ENCODE data around the gene CAPZA1. TPM values are rescaled to one million over a fixed set of nuclear protein-coding genes. Genes with fewer than 3 reads are reported as not detected.
"Not testable (repeated sequence)": the region's sequence is repeated elsewhere in the genome, so short reads cannot be mapped to it uniquely, and the experiment has no call there.

The CAPZA1 gene
- 146 TPM for polyA plus RNA-seq (2013, experiment 1 of 2; ENCODE audit: insufficient read length)
- polyA plus RNA-seq (2013, experiment 2 of 2; ENCODE audit: insufficient read length): 140 TPM

DNA sequence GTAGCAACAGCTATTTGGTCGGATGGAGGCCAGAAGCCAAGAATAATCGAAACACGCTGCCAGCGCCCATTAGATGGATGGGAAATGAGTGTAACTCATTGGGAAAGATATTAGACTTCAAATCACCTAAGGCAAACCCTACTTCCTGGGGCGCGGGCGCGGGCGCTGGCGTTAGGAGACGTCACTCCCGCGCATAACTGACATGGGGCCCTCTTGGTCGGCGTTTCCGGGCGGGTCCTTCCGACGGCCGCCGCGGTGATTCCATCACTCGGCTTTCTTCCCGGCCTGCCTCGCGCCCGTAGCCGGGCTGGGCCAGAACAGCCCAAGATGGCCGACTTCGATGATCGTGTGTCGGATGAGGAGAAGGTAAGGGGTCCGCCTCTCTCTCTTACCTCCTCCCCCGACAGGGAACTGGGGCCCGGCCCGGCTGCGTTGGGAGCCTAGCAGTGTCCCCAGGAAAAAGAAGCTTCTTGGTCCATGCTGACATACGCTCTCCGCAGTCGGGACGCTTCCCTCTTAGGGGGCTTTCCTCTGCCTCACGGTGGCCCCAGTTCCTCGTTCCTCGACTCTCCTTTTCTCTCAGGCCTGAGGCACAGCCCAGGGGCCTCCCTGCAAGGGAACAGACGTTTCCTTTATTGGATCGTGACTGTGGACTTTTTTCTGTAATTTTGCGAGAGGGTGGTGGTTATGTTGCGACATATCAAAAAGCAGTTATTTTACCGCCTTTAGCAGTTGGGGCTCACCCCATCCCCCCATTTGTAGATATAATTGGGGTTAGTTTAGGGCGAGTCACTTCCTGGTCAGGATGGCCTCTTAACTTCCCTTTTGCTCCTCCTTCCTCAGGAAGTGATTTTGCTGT is at the start of gene CAPZA1:
CAPZA1 (plus strand) TSS at position 315 of the 859 bp plus-strand sequence; CDS start at position 328, 13 bp downstream.
- peak; percentile 92 for DNase-seq

DNA sequence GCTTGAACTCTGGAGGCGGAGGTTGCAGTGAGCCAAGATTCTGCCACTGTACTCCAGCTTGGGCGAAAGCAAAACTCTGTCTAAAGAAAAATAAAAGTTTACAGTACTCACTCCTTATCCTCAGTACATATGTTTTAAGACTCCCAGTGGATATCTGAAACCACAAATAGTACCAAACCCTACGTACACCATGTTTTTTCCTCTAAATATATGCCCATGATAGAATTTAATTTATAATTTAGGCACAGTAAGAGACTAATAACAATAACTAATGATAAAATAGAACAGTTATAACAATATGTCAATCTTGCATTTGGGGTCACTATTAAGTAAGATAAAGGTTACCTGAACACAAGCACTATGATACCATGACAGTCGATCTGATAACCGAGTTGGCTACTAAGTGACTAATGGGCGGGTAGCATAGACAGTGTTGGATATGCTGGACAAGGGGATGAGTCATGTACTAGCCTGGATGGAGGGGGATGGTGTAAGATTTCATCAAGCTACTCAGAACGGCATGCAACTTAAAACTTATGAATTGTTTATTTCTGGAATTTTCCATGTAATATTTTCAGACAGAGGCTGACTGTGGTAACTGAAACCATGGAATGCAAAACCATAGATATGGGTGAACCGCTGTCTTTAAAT is 44.4 kb upstream of the CAPZA1 start:
- DNase-seq: peak; percentile 80

DNA sequence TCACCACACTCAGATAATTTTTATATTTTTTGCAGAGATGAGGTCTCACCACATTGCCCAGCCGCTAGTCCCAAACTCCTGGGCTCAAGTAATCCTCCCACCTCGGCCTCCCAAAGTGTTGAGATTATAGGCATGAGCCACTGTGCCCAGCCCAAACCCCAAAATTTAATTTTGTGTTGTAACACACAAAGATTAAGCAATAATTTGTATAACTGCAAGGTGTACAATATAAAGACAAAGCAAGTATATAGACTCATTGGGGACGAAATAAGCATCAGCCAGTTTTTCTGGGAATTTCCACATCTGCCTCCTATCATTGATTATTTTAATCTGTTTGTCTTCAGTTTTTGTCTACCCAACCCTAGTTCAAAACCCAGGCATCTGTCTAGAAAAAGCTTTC is 43.4 kb upstream of the CAPZA1 start:
- DNase-seq: no peak

DNA sequence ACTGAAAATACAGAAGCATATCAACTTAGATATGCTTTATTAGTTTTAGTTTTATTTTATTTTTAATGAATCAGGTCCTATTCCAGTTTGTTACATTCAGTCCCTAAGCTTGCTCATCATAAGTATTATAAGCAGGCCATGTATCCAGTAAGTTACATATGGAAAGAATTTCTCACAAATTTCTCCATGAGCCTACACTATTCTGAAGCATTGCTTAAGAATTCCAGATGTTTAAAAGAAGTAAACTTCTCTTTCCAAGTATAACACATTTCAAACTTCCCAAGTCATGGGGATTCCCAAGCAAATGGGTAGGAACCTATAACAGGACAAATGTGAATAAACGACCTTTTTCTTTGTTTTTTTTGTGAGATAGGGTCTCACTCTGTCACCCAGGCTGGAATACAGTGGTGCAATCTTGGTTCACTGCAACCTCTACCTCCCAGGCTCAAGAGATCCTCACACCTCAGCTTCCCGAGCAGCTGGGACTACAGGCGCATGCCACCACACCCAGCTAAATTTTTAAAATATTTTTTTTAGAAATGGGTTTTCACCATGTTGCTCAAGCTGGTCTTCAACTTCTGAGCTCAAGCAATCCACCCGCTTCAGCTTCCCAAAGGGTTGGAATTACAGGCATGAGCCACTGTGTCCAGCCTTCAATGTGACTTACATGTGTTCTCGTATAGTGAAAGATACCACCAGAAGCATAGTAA is 39.7 kb upstream of the CAPZA1 start:
- DNase-seq: peak; percentile 28

DNA sequence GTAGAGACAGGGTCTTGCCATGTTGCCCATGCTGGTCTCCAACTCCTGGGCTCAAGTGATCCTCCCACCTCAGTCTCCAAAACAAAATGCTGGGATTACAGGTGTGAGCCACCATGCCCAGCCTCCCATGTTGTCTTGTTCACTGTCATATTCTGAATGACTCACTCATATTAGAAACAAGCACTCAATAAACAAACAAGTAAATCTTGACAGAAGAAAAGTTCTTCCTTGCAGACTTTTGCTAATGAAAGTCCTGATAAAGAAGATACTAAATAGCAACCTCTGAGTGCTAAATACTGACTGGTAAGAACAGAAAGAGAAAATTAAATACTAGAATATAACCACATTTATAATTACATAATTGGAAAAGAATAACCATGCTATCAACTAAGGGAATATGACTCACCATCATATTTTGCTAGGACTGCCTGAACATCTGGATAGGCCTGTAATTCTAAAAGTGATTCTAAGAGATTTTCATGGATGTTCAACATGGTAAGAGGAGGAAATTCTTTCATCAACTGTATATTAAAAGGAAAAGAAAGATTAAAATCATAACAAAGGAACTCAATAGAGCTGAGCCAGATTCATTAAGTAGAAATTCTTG is 37.9 kb upstream of the CAPZA1 start:
- no peak for DNase-seq

DNA sequence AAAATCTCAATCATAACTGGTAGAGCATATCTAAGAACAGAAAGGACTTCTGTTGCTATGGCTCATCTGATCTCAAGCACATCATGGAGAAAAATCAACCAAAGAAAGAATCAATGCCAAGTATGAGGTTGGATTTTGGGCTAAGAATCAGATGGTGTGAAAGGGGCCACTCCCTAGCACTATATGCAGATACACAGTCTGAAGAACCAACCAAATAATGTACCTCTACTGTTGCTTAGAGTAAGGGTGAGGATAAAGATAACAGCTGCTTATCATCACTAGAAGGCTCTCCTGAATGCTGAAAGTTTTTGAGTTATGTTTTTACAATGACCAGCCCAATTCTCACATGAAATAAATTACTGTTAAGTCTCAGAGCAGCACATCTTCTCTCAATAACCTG is 36.3 kb upstream of the CAPZA1 start:
- DNase-seq: no peak

DNA sequence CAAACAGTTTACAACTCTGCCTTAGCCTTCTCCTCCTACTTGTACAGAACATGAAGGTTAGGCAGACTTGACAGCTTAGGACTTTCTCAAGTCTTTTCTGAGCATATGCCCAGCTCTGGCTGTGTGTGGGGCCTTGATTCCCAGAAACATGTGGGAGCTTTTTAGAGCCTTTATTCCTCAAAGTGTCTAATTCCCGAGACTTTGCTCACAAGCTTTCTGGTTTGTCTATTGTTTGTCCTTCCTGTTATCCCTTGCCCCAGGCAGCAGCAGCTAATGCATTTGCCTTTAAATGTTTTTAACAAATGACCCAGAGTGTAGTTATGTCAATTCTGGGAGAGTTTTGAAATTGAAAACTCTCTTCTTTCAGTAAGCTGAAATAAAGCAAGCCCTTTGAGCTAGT is 29.9 kb upstream of the CAPZA1 start:
- no peak for DNase-seq

DNA sequence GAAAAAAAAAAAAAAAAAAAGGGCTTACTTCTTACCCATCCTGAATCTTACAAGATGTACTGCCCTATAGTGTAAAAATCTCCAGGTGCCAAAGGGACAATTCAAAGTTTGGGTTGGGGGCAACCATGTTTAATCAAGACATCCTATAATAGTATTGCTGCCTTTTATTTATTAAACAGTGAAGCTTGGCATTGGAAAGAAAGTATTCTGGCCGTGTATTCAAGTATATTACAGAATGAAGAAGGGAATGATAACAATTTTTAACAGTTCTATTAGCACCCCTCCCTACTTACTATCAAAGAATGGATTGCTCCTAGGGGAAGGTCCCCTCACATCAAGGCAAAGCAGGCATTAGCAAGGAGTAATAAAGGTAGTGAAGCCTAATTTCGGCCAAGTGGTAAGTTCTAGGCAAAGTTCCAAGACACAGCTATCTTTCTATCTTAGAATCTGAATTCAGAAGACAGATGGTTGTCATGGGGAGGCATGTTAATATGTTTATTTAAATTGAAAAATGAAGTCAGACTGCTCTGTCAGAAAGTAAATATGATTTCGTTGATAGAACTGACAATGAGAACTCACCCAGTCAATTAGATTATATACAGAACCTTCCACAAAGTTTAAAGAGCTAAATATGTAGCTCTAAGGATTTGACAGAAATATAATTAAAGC is 25.3 kb upstream of the CAPZA1 start:
- no peak for DNase-seq

DNA sequence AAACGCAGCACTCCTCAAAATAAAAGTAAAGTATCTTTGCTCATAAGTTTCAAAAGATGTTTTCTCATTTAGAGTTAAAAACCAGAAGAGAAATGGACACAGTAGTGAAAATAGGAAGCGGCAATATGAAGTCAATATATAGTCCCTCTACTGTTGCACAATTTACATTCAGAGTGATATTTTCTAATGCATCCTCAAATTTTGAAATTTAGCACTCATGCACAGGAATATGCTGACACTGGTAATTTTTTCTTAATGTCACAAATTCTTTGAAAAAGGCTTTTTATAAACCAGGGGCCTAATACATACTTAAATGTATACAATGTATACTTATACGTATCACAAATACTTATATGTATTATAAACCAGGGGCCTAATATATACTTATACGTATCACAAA is 20.2 kb upstream of the CAPZA1 start:
- DNase-seq: no peak

DNA sequence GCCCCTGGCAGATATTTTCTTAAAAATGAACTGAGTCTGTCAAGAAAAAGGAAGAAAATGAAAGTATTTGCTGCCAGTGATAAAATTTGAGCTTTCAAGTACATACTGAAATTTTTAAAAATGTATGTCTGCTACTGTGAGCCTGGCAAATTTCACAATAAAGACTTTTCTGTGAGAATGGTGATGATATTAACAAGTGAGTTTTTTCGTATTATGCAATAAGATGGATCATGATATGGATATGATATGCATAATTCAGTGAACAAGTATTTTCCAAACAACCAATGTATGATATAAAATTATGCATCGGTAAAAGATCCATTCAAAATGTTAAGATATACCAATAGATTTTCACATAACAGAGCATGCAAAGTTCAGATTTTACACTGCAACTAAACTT is 16.6 kb upstream of the CAPZA1 start:
- DNase-seq: no peak

DNA sequence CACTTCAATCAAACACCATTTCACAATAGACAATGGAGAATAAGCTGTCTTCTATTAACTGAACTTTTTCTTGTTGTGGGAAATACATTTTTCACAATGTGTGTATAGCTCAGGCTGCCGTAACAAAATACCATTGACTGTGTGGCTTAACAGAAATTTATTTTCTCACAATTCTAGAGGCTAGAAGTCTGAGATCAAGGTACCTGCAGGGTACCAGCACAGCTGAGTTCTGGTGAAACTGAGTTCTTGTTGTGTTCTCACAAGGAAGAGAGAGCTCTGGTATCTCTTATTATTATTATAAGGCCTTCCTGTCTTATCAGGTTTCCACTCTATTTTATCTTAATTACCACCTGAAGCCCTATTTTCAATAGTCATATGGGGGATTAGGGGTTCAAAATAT is 16.1 kb upstream of the CAPZA1 start:
- DNase-seq: no peak

DNA sequence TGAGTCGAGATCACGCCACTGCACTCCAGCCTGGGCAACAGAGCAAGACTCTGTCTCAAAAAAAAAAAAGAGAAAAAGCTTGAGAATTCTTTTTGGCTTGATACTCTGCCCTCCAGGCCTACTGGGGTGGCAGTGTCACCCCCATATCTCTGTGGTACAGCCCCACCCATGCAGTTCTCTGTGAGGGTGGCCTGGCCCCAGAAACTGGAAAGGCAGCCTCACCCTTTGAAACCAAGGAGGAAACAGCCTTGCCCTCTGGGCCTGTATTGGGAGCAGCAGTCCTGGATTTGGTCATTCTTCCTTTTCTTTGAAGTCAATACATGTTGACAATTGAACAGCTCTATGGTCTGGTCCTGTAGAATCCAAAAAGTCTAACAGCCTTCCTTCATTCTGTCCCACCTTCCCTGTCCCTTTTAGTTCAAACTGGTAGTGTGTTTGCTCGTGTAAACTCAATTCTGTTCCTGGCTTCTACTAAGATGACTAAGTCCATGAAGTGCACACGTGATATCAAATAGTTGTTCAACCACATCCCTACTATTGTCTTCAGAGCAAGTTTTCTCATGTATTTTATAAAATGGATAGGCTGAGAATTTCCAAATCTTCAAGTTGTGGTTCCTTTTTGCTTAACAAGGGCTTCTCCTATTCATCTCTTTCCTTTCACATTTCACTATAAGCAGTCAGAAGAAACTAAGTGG is 13.9 kb upstream of the CAPZA1 start:
- no peak for DNase-seq

DNA sequence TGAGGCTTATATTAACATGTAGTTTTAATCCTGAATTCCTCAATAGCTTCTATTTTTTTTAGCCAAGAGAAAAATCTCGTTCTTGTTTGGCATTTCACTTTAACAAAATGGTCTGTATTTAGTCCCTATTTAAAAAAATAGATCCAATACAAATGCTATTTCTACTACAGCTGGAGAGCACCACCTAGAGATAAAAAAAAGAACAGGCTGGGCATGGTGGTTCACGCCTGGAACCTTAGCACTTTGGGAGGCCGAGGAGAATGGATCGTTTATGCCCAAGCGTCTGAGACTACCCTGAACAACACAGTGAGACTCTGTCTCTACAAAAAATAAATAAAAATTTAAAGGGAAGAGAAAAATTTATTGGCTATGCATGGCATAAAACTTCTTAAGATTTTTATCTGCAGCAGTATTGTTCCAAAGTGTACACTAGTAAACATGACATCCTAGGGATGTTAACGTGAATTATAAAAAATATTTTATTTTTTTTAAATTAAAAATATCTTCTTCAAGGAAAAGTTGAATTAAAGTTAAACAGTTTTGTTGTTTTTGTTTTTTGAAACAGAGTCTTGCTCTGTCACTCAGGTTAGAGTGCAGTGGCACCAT is 5.1 kb upstream of the CAPZA1 start:
- peak; percentile 53 for DNase-seq

DNA sequence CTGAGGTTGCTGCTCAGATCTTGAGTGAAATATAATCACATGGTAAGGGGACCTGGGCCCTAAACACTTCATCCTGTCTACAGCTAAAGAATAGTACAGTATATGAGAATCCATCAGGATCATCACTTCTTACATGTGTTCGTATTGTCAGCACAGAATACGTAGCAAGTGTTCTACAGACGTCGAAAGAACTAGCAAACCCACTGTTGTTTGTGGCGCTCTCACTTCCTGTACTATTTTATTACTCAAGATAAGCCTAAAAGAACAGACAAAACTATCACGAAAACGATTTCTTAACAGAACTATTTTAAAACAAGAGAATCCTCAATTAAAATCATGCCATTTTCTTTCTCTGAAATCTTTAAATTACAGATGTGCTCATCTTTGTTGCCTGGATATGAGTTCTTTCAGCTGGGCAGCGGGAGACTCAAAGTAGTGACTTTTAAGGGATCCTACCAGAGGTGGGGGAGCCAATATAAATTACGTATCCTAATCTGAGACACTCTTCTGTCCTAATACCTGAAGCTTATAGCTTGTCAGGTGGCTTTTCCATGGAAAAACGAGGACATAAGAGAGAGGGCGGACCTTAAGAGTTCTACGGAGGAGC is 1.4 kb upstream of the CAPZA1 start:
- DNase-seq: no peak

DNA sequence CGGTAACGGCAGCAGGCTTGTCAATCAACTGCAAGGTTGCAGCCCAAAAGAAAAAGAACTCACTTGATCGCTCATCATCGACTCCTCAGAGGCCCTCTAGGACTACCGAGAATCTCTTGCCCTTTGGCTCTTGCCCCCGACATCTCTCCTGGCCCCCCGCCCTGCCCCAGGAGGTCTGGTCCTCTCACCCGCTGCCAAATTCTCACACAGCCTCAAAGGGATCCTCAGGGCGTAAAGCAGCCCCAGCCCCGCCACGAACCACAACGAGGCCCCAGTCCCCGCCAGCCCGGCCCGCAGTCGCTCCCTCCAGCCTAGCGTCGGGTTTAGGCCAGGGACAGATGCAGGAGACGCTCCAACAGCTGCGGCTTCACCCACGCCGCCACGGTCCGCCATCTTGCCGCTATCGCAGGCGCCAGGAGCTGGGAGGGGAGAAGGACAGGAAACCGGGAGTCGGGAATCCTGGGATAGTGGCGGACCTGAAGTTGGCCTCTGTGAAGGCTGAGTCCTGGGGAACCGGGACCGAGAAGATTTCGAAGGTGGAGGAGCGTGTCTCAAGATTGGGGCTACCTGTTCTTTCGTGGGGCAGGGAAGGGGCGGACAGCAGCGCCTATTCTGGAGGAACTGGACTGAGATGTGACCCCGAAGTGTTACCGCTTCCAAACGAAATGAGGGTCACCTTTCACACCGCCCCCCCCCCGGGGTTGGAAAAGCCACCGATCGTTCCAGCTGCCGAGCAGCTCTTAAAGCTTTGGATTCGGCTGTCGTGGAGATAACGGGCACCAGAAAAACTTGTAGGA is 713 bp upstream of the CAPZA1 start, which contains the start of gene ST7L:
ST7L (minus strand) TSS at position 421 of the 797 bp plus-strand sequence; CDS start at position 393, 28 bp downstream.
- DNase-seq: peak; percentile 73

DNA sequence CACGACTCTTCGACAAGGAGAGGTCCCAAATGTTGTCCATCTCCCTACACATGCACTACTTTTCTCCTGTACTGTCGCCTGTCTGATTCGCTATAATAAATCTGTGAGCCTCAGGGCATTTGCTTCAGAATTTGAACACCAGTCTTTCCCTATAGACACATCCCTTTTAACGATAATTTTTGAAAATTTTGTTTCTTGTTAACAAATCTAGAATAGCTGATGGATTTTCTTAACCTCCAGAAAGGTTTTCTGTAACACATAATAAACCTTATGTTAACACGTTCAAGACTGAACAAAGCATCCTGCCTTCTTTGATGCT is 704 bp downstream of the CAPZA1 start:
- DNase-seq: no peak

DNA sequence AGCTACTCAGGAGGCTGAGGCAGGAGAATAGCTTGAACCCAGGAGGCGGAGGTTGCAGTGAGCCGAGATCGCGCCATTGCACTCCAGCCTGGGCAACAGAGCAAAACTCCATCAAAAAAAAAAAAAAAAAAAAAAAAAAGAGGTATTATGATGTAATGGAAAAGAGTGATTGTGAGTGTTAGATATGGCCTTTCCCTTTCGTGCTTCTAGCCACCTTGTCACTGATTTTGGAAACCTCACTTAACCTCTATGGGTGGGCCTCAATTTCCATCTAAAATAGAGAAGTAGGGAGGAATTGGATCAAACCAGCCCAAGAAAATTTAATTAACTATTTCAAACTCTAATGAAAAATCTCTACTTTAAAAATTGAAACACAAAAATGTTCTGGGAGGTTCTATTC is 4.9 kb downstream of the CAPZA1 start:
- DNase-seq: not testable (repeated sequence)

DNA sequence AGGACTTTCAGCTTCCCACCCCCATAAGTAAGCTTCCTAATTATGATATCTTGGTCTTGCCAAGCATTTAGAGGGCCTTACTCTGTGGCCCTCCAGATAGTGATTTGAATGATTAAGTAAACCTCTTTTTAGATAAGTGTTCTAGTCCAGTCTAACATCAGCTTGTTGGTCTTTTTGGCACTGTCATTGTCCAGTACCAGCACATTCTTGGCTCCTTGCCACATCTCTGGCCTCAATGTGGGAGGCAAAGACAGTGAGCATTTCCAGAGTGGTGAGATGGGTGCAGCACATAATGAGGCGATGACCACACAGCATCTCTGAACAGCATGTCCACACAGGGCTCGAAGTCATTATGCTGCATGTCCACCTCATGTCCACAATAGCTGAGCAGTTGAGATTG is 6.1 kb downstream of the CAPZA1 start:
- DNase-seq: no peak

DNA sequence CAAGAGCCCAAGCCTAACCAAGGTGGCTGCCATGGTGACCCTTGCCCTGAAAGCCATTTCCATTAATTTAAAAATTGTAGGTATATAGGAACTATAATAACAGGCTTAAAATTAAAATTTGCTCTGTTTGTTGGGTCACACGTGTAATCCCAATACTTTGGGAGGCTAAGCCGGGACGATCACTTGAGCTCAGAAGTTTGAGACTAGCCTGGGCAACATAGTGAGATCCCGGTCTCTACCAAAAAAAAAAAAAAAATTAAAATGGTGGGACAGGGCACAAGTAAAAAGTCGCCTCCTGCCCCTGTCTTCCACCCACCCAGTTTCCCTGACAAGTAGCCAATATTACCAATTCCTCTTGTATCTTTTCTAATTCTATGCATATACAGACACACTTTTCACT is 6.6 kb downstream of the CAPZA1 start:
- DNase-seq: no peak

DNA sequence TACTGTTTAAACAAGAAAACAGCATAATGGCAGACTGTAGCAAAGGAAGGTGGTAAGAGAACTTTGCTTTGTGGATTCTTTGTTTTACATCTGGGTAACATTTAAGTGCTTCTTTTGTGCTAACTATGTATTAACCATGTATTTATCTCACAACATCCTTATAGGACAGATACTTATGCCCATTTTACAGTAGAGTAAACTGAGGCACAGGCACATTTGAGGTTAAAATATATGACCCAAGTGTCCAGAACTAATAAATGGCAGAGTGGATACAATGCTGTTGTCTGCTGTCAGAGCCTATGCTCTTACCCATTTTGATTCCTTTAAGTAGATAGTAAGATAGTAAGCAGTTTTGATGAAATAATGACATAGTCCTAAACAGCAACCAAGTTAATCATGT is 7.3 kb downstream of the CAPZA1 start:
- no peak for DNase-seq

All from fibroblast of skin of abdomen (primary cell).